ENCODE results near the gene TFF2. TPM values are rescaled to one million over a fixed set of nuclear protein-coding genes. Genes with fewer than 3 reads are reported as not detected.

Gene TFF2
- total RNA-seq, 1 donor from 2014 or later, result not detected

DNA sequence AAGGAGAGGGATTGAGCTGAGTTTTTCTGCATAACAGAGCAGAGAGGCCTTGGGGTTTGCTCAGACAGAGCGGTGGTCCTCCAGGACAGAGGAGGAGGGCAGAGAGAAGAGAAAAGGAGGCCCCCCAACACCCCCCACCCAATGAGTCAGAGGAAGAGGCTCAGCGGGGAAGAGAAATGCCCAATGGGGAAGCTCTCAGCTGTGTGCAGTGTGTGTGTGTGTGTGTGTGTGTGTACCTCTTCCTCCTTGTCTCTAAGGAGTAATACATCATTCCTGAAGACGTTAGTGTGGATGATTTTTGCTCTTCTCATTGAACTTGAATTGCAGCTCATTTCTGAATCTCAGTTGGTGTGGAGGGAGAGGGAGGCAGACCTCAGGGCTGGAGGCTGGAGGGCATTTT lies 36.4 kb upstream of the TFF2 start:
- H3K9me3 ChIP-seq, result no peaks in the 10 kb centered on the region
- TF ChIP-seq, protein P1, sequence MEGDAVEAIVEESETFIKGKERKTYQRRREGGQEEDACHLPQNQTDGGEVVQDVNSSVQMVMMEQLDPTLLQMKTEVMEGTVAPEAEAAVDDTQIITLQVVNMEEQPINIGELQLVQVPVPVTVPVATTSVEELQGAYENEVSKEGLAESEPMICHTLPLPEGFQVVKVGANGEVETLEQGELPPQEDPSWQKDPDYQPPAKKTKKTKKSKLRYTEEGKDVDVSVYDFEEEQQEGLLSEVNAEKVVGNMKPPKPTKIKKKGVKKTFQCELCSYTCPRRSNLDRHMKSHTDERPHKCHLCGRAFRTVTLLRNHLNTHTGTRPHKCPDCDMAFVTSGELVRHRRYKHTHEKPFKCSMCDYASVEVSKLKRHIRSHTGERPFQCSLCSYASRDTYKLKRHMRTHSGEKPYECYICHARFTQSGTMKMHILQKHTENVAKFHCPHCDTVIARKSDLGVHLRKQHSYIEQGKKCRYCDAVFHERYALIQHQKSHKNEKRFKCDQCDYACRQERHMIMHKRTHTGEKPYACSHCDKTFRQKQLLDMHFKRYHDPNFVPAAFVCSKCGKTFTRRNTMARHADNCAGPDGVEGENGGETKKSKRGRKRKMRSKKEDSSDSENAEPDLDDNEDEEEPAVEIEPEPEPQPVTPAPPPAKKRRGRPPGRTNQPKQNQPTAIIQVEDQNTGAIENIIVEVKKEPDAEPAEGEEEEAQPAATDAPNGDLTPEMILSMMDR (IDR thresholded peaks at IDR 0.05), result no peak
- no peaks in the 10 kb centered on the region for H3K4me1 ChIP-seq
- H3K4me3 ChIP-seq, result no peak overlapping the region
- no peaks in the 10 kb centered on the region for H3K27me3 ChIP-seq (ENCODE audit: low read depth)
- no peak overlapping the region for H3K27ac ChIP-seq
- no peaks in the 10 kb centered on the region for H3K36me3 ChIP-seq
- DNase-seq (no peak), ATAC-seq (no peak)
- intact Hi-C loops (cut with DNase I), result no loop called here

DNA sequence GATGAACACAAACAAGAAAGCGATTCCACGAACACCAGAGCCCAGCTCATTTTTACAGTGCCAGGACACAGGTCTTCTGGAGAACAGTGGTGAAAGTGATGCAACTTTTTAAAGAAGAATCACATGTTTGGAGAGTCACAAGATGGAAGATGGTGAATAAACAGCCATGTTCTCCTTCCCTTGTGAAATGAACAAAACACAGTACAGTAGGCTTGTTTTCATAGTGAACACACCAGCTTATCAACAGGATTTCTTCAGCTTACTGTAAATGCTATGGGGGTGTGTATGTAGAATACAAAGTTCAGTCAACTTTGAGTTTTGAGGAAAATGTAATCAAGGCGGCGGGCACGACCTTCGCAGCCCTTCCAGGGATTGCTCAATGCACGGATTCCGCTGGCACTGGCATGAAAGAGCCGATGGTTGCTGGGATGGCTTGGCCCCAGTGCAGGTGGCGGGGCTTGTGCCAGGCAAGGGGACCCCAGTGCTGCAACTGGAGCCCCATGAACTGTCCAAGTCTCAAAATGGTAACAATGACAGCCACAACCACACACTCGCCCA lies 35.3 kb upstream of the TFF2 start:
- H3K4me3 ChIP-seq, result no peak overlapping the region
- H3K9me3 ChIP-seq, result no peaks in the 10 kb centered on the region
- H3K27me3 ChIP-seq (ENCODE audit: low read depth), result no peaks in the 10 kb centered on the region
- DNase-seq, result no peak
- TF ChIP-seq, protein P1 (IDR thresholded peaks at IDR 0.05), result no peak
- no peaks in the 10 kb centered on the region for H3K4me1 ChIP-seq
- intact Hi-C loops (cut with DNase I), result no loop called here
- ATAC-seq, result no peak
- H3K36me3 ChIP-seq, result no peaks in the 10 kb centered on the region
- H3K27ac ChIP-seq, result no peak overlapping the region

DNA sequence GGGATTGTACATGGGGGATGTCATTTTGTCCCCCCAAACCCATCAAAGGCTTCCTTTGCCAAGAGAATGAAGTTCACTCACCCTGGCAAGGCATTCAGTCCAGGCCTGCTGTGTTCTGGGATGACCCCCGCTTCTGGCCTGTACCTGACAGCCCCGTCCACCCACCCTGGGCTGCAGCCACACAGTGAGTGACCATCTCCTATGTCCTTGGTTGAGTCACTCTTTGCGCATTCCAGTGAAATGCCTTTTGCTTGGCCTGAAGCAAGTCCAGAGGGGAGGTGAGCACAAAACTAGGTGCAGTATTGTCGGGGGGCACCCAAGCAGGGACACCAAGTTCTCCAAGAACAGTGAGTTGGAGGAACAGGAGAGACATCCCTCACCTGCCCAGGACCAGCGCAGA lies 34.8 kb upstream of the TFF2 start:
- TF ChIP-seq, protein P1 (IDR thresholded peaks at IDR 0.05), result no peak
- intact Hi-C loops (cut with DNase I), result no loop called here

DNA sequence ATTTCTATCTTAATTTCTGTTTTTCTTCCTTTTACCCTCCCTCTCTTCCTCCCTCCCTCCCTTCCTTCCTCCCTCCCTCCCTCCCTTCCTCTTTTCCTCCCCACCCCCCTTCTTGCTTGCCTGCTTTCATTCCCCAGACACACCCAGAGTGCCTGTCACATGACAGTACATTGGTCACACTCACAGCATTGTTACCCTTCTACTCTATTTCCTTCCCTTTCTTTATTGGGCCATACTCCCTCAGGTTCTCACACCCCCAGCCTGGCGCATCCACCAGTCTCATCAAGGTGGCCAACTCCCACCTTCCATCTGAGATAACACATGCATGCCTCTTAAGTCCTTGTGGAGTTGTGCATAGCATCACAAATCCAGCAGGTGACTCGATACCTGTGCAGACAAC lies 34.2 kb upstream of the TFF2 start:
- intact Hi-C loops (cut with DNase I), result no loop called here
- Histone ChIP-seq H3K36me3 (no peaks in the 10 kb centered on the region), H3K27ac (no peak overlapping the region), H3K9me3 (no peaks in the 10 kb centered on the region), H3K4me1 (no peaks in the 10 kb centered on the region), H3K27me3 (ENCODE audit: low read depth) (no peaks in the 10 kb centered on the region), H3K4me3 (no peak overlapping the region)
- no peak for ATAC-seq
- no peak for DNase-seq
- TF ChIP-seq, protein P1 (IDR thresholded peaks at IDR 0.05), result no peak

More for the DNA sequence above, 34.8 kb upstream of the TFF2 start:
- Histone ChIP-seq H3K4me3 (no peak overlapping the region), H3K27ac (no peak overlapping the region), H3K36me3 (no peaks in the 10 kb centered on the region), H3K9me3 (no peaks in the 10 kb centered on the region), H3K27me3 (ENCODE audit: low read depth) (no peaks in the 10 kb centered on the region), H3K4me1 (no peaks in the 10 kb centered on the region)
- no peak for DNase-seq
- ATAC-seq, result no peak

DNA sequence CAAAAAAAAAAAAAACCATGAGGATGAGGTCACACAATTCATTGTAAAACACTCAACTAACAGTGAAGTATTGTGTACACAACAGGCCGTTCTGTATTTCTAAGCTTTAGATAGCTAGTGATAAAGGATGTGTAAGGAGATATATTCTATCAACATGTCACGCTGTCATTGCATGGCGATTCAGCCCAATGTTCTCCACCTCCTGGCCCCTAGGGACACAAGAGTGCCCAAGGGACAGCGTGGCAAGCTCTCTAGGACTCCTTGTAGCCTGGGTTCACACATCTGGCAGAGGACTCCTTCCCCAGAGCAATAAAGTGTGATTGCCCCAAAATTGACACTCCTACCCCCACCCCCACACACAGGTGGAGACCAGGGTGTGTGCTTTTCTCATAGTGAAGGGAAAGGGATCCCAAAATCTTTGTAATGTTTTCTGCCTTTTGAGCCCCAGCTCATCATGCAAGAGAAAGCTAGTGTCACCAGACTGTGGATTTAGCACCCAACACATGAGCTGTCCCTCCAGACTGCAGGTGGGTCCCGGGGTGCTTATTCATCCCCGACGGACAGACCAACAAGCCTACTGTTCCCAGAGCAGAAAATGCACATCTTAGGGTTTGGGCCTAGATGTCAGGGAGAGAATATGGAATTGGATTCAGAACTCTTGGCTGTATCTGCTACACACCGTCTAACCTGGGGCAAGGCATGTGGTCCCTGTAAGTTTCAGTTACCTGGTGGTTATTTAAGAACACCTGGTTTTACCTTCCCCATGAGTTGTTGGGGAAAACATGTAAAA lies 33.6 kb upstream of the TFF2 start:
- intact Hi-C loops (cut with DNase I), result no loop called here
- Histone ChIP-seq H3K36me3 (no peaks in the 10 kb centered on the region), H3K9me3 (no peaks in the 10 kb centered on the region), H3K27ac (no peak overlapping the region), H3K4me1 (no peaks in the 10 kb centered on the region), H3K27me3 (ENCODE audit: low read depth) (no peaks in the 10 kb centered on the region), H3K4me3 (no peak overlapping the region)
- ATAC-seq, result no peak
- TF ChIP-seq, protein P1 (IDR thresholded peaks at IDR 0.05), result no peak
- DNase-seq, result no peak

Measured in lower lobe of right lung (tissue), 2 donors.